HG03097 (cell line): ENCODE results near the gene PYROXD2.

Source experiments
- ATAC-seq: cut with Tn5 transposase; IDR thresholded peaks from one replicate; pipeline ENCODE4 v1.9.1; 2021; ENCODE audit not compliant: unreplicated experiment, low FRiP score

The PYROXD2 gene

DNA sequence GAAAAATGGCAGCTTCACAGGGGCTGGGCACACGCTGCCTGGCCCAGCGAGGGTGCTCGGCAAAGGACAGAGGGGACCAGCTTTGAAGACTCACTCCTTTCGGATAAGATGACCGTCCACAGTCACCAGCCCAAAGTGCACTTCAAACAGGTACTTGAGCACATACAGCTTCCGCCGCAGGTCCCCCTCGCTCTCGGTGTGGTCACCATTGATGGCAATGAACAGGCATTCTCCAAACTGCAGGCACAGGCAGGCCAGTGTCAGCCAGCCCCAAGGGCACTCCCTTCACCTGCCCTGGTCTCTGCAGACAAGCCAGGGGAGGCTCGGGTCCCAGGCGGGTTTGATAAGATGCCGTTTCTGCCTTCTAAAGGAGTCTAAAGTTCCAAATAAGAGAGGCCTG, 20.2 kb upstream of the PYROXD2 start:
- no peak for ATAC-seq

DNA sequence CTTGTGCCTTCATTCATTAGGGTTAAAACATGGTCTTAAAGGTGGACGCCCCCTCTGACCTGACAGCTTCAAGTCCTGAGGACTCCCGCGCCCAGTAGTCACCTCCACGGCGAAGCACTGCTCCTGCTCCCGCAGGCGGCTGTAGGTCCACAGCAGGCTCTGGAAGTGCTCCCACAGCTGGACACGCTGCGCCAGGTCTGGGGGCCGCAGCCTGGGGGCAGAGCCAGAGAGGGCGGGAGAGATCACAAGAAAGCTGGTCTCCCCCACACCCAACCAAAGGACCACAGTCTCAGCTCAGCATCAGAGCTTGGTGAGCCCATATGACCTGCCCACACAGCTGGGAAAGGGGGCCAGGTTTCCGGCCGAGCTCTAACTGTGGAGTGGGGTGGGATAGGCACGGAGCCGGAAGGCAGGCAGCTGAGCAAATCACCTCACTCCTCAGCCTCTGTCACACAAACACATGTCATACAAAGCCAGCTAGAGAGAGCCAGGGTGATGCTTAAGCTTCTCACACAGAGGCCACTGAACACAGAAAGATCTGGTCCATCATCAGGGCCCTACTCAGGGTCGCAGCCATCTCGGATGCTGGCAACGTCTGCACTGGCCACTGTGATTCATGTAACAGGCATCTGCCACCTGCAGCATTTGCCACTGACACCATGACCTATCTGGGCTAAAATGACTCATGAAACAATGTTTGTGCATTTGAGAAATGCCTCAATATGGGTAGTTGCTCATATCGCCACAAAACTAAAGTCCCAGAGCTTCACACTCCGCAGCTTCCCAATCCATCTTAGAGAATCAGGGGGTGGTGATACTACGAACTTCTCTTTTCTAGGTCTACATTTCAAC, 19.1 kb upstream of the PYROXD2 start:
- ATAC-seq: no peak

DNA sequence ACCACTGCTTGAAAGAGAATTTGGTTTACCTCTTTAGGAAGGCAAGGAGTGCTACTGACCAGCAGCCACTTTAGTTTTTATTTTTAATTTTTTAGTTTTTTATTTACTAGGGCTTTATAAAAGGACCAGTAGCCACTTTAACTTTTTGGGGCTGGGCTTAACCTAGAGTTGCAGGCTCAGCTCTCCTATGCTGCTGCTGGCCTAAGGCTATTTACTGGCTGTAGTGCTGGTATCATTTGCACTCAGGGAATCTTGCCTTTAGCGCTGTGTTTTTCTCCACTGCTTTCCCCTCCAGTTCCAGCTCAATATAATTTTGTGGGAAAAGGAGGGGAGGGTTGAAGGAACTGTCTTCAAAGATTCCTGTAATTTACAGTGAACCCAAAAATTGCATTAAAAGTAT, 18.4 kb upstream of the PYROXD2 start:
- ATAC-seq: no peak

DNA sequence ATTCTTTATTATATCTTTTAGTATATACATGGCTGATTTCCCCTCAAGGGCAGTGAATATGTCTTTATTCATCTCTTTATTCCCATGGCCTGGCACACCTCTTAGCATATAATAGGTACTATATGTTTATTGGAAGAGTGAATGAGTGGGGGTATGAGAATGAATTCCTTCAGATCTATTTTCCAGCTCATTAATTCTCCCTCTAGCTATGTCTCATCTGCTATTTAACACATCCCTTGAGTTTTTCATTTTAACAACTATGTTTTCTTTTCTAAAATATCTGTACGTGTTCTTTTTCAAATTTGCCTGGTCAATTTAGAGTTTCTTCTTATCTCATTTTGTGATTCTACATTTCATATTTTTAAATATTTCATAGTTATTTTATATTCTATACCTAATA, 17.3 kb upstream of the PYROXD2 start:
- ATAC-seq: no peak

DNA sequence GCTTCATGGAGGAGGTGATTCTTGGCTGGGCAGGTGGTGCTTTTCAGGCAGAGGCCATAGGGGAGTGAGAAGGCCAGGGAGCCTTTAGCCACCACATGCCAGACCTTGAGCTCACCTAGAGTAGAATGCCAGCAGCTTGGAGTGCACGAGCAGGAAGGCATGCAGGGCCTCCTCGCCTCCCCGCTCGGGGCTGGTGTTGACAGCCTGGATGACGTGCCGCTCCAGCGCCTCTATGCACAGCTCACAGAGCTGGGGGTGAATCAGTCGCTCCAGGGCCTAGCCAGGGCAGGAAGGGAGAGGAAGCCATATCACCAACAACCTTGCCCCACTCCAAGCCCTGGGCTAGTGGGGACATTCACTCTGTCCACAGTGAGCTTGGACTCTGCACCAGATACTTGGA, 16.0 kb upstream of the PYROXD2 start:
- ATAC-seq: no peak

DNA sequence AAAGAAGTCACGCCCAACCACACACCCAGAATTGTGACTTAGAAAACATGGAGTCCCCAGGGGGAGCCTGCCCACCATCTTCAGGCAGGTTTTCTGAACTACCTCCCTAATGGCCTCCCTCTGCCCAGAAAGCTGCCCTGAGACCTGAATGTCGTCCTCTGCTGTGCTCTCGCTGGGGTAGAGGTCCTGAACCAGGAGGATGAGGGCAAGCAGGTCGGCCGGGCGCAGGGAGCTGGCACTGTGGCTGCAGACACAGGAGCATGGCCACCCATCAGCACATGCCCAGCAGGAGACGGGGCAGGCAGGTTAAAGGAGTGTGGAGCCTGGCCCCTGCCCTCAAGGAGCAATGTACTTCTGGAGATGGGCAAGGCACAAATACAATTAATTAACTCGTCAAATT, 15.4 kb upstream of the PYROXD2 start:
- ATAC-seq: no peak

DNA sequence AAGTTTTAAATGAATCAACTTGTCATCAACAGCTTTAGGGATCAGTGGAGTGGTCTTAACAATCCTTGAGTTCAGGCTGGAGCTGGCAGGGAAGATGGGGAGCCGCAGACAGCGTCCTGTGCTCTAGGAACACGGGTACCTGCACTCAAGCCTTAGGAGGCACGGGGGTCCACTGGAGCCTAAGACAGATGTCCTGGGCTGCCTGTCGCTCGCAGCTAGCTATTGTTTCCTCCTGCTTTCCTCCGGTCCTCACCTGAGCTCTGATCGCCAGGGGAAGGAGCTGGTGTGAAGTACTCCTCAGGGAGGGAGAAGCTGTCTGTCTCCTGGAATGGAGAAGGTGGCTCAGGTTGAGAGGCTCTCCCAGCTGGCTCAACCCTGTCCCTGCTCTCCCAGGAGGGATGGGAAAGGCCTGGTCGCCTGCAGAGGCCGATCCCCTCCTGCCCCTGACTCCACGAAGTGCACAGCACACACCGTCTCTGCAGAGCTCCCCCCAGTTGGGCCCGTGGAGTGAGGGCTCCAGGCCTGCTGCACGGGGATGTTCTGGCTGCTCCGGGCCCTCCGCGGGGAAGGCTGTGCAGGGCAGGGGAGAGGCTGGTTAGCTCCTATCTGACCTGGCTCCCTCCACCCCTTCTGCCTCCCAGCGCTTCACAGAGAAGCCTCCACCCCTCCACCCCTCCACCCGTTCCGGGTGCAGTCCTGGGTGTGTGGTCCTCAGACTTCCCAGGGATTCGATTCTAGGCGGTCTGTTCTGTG, 14.5 kb upstream of the PYROXD2 start:
- no peak for ATAC-seq

DNA sequence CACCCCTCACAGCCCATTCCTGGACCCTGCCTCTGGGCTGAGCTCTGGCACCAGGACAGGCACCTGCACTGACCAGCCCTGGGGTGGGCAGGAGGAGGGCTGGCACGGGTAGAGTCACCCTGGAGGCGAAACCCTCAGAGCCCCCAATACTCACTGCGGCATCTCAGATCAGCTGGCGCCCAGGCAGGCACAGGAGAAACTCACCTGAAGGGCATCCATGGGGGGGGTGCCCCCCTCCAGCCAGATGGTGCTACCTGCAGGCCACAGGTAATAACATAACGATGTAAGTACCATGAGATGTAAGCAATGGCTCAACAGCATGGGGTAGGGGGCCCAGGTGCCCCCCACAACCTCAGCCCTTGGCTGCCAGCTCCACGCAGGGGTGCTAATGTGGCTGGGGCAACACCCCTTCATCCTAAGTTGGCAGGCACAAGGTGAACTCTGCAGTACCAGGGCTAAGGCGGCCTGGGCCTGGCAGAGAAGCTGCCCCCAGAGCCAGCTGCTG, 12.1 kb upstream of the PYROXD2 start:
- no peak for ATAC-seq

DNA sequence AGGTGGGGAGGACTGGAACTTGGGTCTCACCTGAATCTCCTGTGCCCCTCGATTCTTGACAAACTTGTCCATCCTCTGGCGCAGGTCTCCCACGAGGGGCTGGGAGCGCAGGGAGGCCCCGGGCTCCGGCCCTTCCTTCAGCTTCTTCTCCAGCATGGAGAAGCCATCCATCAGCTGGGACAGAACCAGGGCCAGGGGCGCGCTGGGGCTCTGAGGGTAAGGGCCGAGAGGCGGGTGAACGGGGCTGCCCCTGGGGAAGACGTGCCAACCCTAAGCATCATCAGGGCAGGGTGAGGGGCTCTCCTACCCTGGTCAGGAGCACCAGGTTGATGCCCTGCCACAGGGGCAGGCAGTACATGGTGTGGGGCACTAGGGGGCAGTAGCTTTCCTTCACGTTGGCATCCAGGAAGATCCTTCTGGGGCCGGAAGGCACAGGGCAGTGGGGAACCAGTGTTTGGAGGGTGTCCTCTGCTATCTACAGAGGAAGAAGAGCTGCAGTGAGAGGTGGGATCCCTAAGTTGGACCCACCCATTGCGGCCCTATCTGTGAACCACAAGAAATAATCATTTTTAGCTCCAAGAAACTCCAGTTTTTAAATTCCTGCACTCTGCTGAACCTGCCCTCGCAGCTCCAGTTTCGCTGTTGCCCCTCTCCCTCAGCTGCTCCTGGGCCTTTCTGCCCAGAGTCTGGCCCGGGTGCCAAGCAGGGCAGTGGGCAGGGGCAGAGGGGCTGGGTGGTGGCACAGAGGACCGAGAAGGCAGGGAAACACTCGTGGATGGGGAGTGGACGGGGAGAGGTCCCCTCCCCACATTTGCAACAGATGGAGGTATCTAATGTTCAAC, 10.8 kb upstream of the PYROXD2 start:
- no peak for ATAC-seq

DNA sequence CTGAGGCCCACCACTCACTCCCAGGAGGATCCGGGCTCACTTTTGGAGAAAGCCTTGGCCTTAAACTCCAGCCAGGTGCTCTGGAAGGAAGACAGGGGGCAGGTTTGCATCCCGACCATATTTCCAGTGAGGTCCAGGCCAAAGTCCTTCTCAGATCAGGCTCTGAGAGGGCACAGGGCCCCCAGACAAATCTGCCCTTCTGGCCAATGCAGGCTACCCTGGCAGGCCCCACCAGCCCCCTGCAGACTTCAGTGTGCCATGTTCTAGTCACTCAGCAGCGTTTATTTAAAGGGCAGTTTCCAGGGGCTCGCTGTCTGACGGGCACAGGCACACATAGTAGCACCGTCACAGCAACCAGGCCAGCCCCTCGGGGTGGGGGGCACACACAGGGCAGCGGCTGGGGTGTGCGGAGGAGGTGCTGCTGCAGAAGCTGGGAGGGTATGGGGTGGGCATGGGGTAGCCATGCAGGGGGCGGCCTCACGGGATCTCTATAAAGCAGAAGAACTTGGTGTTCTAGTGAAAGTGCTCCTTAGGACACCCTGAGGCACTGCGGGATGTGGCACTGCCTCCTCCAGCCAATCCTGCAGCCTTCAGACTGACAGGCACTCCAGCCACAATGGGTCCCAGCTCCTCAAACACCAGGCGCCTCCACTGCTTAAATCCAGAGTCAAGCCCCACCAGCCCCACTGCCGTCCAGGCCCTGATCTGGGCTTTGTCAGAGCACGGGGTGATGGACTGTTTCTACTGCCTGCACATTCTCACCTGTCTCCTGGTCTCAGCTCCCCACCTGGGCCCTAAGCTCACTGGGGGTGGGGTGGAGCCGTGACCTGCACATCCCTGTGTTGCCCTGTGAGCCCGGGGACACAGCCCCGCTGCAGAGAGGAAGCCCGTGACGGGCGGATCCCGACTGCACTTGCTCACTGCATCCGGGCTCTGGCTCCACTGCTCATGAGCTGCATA, 9.6 kb upstream of the PYROXD2 start:
- no peak for ATAC-seq

DNA sequence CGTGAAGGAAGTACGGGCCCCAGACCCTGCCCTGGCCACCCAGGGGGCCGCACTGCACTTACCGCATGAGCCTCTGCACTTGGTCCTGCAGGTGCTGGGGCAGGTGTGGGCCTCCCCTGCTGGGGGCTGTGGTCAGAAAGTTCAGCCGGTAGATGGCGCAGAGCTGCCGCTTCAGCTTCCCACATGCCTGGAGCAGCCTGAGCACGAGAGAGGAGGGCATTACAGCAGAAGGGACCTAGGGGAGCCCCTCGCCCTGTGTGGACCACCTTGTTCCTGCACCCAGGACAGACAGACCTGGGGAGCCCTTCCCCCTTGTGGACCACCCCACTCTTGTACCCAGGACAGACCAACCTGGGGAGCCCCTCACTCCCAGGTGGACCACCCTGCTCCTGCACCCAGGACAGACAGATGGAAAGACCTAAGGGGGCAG, 8.7 kb upstream of the PYROXD2 start:
- no peak for ATAC-seq

DNA sequence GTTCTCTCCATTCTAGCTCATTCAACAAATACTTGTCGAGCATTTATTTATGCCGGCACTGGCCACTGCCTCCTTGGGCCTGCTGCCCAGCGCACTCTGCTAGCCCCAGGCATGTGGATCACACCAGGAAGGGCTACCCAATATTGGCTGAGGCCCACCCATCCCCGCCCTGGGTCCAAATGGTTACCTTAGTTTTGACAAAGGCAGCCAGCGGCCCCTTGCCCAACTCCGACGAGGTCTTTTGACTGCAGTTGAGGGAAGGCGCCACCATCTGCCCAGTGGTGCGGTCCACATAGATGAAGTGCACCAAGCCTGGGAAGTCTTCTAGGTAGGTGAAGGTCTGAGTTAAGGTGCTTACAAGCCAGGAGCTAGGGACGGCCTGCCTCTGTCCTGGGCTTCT, 7.2 kb upstream of the PYROXD2 start:
- ATAC-seq: no peak

DNA sequence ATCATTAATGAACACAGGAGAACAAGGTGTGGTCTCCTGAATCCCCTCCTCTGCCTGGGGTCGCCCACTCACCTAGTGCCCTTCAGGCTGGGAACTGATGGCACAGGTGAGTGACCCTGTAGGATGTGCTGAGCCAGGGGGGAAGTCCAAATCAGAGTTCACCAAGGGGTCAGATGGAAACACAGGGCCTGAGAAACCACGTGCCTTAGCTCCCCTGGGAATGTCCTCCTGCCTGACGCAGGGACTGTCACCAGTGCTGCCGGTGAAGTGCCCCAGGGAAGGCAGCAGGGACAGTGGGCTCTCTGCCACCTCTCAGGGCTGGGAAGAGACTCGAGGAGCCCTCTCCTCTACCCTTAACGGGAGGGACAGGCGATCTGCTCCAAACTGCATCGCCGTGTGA, 5.8 kb upstream of the PYROXD2 start:
- no peak for ATAC-seq

DNA sequence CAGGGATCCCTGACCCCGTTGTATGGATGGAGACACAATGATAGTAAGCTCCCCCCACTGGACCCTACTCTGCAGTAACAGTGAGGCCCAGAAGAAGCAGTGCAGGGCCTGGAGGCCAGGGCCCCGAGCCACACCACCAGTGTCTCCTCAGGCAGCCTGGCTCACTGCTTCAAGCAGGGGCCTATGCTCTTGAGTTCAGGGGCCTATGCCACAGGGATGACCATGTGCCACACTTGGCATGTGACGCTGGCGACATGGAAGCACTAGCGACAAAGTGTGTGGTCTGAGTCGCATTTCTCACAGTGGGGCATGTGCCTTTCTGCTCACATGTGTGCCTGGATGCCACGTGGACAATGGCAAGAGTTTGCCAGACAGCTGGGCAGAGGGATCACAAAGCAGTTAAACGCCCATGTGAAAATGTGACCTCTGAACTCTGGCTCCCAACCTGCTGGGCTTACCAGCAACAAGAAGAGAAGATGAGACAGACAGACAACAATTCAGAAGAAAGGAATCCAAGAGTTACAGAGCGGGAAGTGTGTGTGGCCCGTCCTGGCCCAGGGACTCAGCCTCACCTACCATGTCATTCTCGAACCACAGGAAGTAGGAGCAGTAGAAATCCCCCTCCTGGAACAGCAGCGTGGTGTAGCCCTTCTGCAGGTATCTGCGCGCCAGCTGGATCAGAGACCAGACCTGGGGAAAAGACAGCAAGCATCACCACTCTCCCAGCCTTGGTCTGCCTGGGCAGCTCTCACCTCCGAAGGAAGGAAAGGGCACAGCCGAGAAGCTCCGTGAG, 4.7 kb upstream of the PYROXD2 start:
- no peak for ATAC-seq

DNA sequence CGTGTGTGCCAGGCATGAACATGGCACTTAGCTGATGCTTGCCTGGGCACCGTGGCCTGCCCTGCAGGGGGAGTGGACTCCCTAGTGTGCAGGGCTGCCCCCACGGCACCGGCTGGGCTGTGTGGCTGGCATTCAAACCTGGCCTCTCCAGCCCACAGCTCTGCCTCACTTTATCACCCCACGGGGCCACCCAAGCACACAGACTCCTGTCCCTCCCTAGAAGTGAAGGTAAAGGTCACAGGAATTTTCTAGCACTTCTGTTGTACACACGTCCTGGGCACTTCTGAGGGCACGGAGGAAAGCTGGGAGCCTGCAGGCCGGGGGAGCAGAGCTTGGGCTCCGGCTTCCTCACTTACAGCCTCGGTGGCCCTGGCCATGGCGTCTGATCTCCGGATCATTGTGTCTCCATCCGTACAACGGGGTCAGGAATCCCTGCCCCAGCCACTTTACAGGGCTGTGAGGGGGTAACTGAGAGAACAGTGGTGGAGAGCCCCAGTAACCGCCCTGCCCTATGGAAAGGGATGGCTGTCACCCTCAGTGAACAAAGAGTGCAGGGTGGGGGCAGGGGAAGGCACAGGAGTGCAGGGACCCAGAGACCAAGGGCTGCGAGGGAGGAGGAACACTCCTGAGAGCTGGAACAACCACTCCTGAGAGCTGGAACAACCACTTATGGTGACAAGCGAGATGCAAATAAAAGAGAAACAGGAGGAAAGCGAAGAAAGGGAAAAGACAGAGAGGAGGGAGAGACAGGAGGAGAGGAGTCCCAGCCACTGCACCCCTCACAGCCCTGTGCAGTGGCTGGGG, 3.9 kb upstream of the PYROXD2 start:
- ATAC-seq: no peak

DNA sequence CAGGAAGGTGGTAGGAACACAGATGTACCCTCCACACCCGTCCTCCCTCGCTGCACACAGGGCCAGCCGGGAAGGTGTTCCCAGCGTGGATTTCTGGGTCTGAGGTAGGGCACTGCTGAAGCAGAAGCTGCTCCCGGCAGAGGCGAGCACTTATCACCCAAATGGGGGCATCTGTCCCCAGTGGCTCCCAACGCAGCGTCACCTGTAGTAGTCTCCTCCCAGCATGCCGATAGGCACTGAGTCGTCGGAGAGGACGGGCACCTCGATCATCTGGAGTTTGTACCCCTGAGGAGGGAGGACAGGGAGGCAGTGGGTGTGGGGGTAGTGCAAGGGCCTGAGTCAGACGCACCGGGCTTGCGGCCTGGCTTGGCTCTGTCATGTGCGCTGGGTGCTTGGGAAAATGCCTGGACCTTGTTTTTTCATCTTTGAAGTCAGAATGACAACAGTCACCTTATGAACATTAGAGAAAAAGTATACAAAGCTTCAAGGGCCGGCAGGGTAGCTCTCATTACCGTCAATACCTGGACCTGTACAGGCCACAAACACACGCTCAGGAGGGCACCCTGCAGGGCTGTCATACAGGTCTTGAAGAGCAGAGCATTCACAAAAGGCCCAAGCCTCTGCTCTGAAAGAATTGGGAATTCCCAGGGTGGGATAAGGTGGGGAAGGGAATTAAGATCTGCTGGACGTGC, 3.1 kb upstream of the PYROXD2 start:
- no peak for ATAC-seq

DNA sequence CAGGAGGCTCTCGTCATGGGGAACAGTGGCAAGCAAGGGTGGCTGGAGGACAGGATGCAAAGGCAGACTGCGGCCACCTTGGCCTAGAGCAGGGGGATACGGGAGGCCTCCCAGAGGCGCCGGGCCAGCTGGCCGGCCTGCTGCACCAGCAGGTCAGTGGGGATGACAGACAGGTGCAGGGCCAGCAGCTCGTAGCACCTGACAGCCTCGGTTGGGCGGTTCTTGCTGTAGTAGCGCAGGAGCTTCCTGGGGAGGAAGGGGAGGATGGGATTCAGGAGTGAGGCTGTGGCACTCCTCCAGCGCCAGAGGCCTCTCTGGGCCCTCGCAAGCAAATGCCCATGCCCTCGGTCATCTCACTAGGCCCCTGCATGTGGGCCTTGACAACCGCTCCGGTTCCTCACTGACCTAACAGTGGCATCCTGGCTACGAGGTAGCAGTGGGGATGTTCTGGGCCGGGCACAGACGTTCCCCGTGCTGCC, 2.5 kb upstream of the PYROXD2 start:
- ATAC-seq: no peak
